GM18867 (cell line): Measurements from ENCODE around the gene PRDM15.

Experiments used
- ATAC-seq: cut with Tn5 transposase; IDR thresholded peaks from one replicate; pipeline ENCODE4 v1.9.1; 2021; ENCODE audit warnings: mild to moderate bottlenecking, moderate library complexity; ENCODE audit not compliant: unreplicated experiment

The PRDM15 gene

GRCh38 chr21:41866274-41866809 is 12.8 kb downstream of the PRDM15 start:
- no peak for ATAC-seq

GRCh38 chr21:41865002-41865777 is 14.0 kb downstream of the PRDM15 start:
- peak; percentile 52 for ATAC-seq

GRCh38 chr21:41864311-41865001 is 14.7 kb downstream of the PRDM15 start:
- no peak for ATAC-seq

- no peak for ATAC-seq
Measured at GRCh38 chr21:41863439-41863740, 15.8 kb downstream of the PRDM15 start.

GRCh38 chr21:41861987-41862386 is 17.2 kb downstream of the PRDM15 start:
- no peak for ATAC-seq

- ATAC-seq: no peak
Measured at GRCh38 chr21:41861255-41861654, 17.9 kb downstream of the PRDM15 start.

- no peak for ATAC-seq
Measured at GRCh38 chr21:41859297-41859980, 19.7 kb downstream of the PRDM15 start.

- ATAC-seq: no peak
Measured at GRCh38 chr21:41858466-41859296, 20.5 kb downstream of the PRDM15 start.

GRCh38 chr21:41857771-41858300 is 21.3 kb downstream of the PRDM15 start:
- ATAC-seq: no peak

- no peak for ATAC-seq
Measured at GRCh38 chr21:41856572-41856971, 22.6 kb downstream of the PRDM15 start.

GRCh38 chr21:41854426-41854995 is 24.6 kb downstream of the PRDM15 start:
- ATAC-seq: no peak

GRCh38 chr21:41852929-41853320 is 26.2 kb downstream of the PRDM15 start:
- no peak for ATAC-seq

- no peak for ATAC-seq
Measured at GRCh38 chr21:41852151-41852928, 26.8 kb downstream of the PRDM15 start.

- ATAC-seq: no peak
Measured at GRCh38 chr21:41851090-41851790, 27.9 kb downstream of the PRDM15 start.

GRCh38 chr21:41850085-41850484 is 29.1 kb downstream of the PRDM15 start:
- ATAC-seq: no peak

- ATAC-seq: no peak
Measured at GRCh38 chr21:41848958-41849580, 30.1 kb downstream of the PRDM15 start.

GRCh38 chr21:41848533-41848932 is 30.6 kb downstream of the PRDM15 start:
- ATAC-seq: no peak

- ATAC-seq: no peak
Measured at GRCh38 chr21:41847066-41847804, 31.9 kb downstream of the PRDM15 start.
